Lung (tissue), 12 donors: ENCODE results near the gene STT3B. TPM values are rescaled to one million over a fixed set of nuclear protein-coding genes. Genes with fewer than 3 reads are reported as not detected.

Experiments used
- ATAC-seq: fragments of 200-7000 bp; cut with Tn5 transposase; one replicate; pipeline ENCODE4 v1.9.1; 2020; ENCODE audit warnings: moderate number of reproducible peaks; ENCODE audit not compliant: insufficient read depth, low FRiP score
- DNase-seq, 3 donors: peaks; one replicate each; pipeline ENCODE4 v3.0.0-alpha.2; 2013 to 2017
- H3K27ac ChIP-seq, 2 donors: one replicate each; pipeline ENCODE4 v1.5.1; 2013; ENCODE audit warnings: mild to moderate bottlenecking in 2 of 2, moderate library complexity in 2 of 2, control low read depth in 1 of 2, inconsistent platforms in 1 of 2, low read depth in 1 of 2, low read length in 1 of 2
- H3K27me3 ChIP-seq, 3 donors: one replicate each; pipeline ENCODE4 v1.5.1; 2013; ENCODE audit warnings: low read length in 2 of 3; ENCODE audit not compliant: control insufficient read depth in 3 of 3, insufficient read depth in 3 of 3
- H3K36me3 ChIP-seq, 4 donors: one replicate each; pipeline ENCODE4 v1.5.1; 2013; ENCODE audit warnings: low read length in 4 of 4, mild to moderate bottlenecking in 1 of 4, moderate library complexity in 1 of 4; ENCODE audit not compliant: control insufficient read depth in 4 of 4, insufficient read depth in 4 of 4
- H3K4me1 ChIP-seq, 5 donors: one replicate each; pipeline ENCODE4 v1.5.1; 2013; ENCODE audit warnings: low read length in 5 of 5, mild to moderate bottlenecking in 2 of 5, moderate library complexity in 1 of 5; ENCODE audit not compliant: control insufficient read depth in 5 of 5, insufficient read depth in 5 of 5
- H3K4me3 ChIP-seq: one replicate; pipeline ENCODE4 v1.5.1; 2013; ENCODE audit warnings: mild to moderate bottlenecking, control low read depth, moderate library complexity
- H3K9ac ChIP-seq, 2 donors: one replicate each; pipeline ENCODE4 v1.5.1; 2013; ENCODE audit warnings: low read length in 2 of 2, control low read depth in 1 of 2; ENCODE audit not compliant: insufficient read depth in 1 of 2
- H3K9me3 ChIP-seq, 4 donors: one replicate each; pipeline ENCODE4 v1.5.1; 2013; ENCODE audit warnings: low read length in 3 of 4, mild to moderate bottlenecking in 1 of 4, moderate library complexity in 1 of 4; ENCODE audit not compliant: control insufficient read depth in 4 of 4, insufficient read depth in 3 of 4
- CTCF ChIP-seq: IDR thresholded peaks from 2 replicates; pipeline ENCODE4 v1.5.1; 2012; ENCODE audit warnings: mild to moderate bottlenecking; ENCODE audit errors: control extremely low read depth, extremely low read depth
- WGBS, 2 donors: extraction: QIAGEN DNeasy Blood & Tissue Kit; methylation state at CpG; one replicate each; pipeline ENCODE4 v1.1.7; 2013; 5-methylcytosine and 5-hydroxymethylcytosine counted together
- polyA plus RNA-seq, 2 donors: library from polyadenylated mRNA; stranded (reverse); fragments of 200-250 nt; gene quantifications; one replicate each; pipeline ENCODE4 v1.2.1, GENCODE V29; 2013
- total RNA-seq, 2 donors: library from RNA; depleted of rRNA in 1 of 2; stranded (reverse); fragments of >200 nt in 1 of 2; gene quantifications; one replicate each; pipeline ENCODE4 v1.2.1, GENCODE V29; 2014 to 2021
- donor health status: control.
- donor health status: control.
- donor health status: Bipolar disorder and iron deficiency.
- donor health status: healthy.
- donor health status: DM: yes; HTN: yes; CAD: no.

Gene STT3B
- total and polyA plus RNA-seq, 4 donors, result 39.3 to 217 (median 85.5) TPM

GRCh38 chr3:31639828-31640227 lies 107.1 kb downstream of the STT3B start:
- ATAC-seq, result no peak
- TF ChIP-seq CTCF, result no peak
- Histone ChIP-seq H3K4me3 (no peak overlapping the region), H3K4me1 (no peaks in the 10 kb centered on the region), H3K36me3 (peaks cover 0 to 3% (median under 1%) of the 10 kb centered on the region in 4 donors), H3K27ac (no peak overlapping the region), H3K9me3 (no peaks in the 10 kb centered on the region), H3K27me3 (no peaks in the 10 kb centered on the region), H3K9ac (no peak overlapping the region)
- DNase-seq, result no peak
- WGBS, 2 donors, result 93 to 100% methylated on average over 1 of the region's 1 CpG

GRCh38 chr3:31645256-31645655 lies 112.5 kb downstream of the STT3B start:
- Histone ChIP-seq H3K4me1 (no peaks in the 10 kb centered on the region), H3K27ac (no peak overlapping the region), H3K36me3 (peaks cover 0 to 18% (median 8%) of the 10 kb centered on the region in 4 donors), H3K4me3 (no peak overlapping the region), H3K9ac (no peak overlapping the region), H3K27me3 (no peaks in the 10 kb centered on the region), H3K9me3 (peaks cover 3 to 14% (median 10%) of the 10 kb centered on the region in 4 donors)
- 91 to 94% methylated on average over 5 of the region's 5 CpGs for WGBS, 2 donors
- no peak for TF ChIP-seq CTCF
- ATAC-seq (no peak), DNase-seq (no peak)

- no peak for ATAC-seq
- WGBS, 2 donors, result 96 to 98% methylated on average over 4 of the region's 4 CpGs
- Histone ChIP-seq H3K4me1 (no peaks in the 10 kb centered on the region), H3K9me3 (peaks cover 7 to 33% (median 12%) of the 10 kb centered on the region in 4 donors), H3K36me3 (peaks cover 0 to 18% (median 8%) of the 10 kb centered on the region in 4 donors), H3K9ac (no peak overlapping the region), H3K27me3 (no peaks in the 10 kb centered on the region), H3K4me3 (no peak overlapping the region), H3K27ac (no peak overlapping the region)
- TF ChIP-seq CTCF, result no peak
- no peak for DNase-seq
These were observed 115.7 kb downstream of the STT3B start for GRCh38 chr3:31648286-31648968.

- Histone ChIP-seq H3K27ac (no peak overlapping the region), H3K9me3 (peaks cover 7 to 43% (median 18%) of the 10 kb centered on the region in 4 donors), H3K36me3 (peaks cover 0 to 13% (median 6%) of the 10 kb centered on the region in 4 donors), H3K4me1 (no peaks in the 10 kb centered on the region), H3K9ac (no peak overlapping the region), H3K4me3 (no peak overlapping the region), H3K27me3 (no peaks in the 10 kb centered on the region)
- ATAC-seq, result no peak
- TF ChIP-seq CTCF, result no peak
- DNase-seq, result no peak
These were observed 119.6 kb downstream of the STT3B start for GRCh38 chr3:31652296-31652695.
